Suppressor macrophage treated with lipopolysaccharide for 1 hour (primary cell): ENCODE data around the gene PI4K2B.
A peak's percentile ranks its signal among the peaks of the same experiment; 100 is the strongest.
"Not testable (repeated sequence)": the region's sequence is repeated elsewhere in the genome, so short reads cannot be mapped to it uniquely, and the experiment has no call there.

Experiments
- DNase-seq, 3 donors: peaks; one replicate each; pipeline ENCODE4 v3.0.0-alpha.2; 2020 to 2022

PI4K2B gene

GRCh38 chr4:25245181-25245580 is 11.3 kb downstream of the PI4K2B start:
- no peak for DNase-seq

GRCh38 chr4:25246680-25247611 is 13.1 kb downstream of the PI4K2B start:
- no peak for DNase-seq

- not testable (repeated sequence) for DNase-seq
Measured at GRCh38 chr4:25248875-25249274, 15.0 kb downstream of the PI4K2B start.

DNA sequence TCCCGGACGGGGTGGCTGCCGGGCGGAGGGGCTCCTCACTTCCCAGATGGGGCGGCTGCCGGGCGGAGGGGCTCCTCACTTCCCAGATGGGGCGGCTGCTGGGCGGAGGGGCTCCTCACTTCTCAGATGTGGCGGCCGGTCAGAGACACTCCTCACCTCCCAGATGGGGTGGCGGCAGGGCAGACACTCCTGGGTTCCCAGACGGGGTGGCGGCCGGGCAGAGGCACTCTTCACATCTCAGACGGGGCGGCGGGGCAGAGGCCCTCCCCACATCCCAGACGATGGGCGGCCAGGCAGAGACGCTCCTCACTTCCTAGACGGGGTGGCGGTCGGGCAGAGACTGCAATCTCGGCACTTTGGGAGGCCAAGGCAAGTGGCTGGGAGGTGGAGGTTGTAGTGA is 15.7 kb downstream of the PI4K2B start:
- not testable (repeated sequence) for DNase-seq

DNA sequence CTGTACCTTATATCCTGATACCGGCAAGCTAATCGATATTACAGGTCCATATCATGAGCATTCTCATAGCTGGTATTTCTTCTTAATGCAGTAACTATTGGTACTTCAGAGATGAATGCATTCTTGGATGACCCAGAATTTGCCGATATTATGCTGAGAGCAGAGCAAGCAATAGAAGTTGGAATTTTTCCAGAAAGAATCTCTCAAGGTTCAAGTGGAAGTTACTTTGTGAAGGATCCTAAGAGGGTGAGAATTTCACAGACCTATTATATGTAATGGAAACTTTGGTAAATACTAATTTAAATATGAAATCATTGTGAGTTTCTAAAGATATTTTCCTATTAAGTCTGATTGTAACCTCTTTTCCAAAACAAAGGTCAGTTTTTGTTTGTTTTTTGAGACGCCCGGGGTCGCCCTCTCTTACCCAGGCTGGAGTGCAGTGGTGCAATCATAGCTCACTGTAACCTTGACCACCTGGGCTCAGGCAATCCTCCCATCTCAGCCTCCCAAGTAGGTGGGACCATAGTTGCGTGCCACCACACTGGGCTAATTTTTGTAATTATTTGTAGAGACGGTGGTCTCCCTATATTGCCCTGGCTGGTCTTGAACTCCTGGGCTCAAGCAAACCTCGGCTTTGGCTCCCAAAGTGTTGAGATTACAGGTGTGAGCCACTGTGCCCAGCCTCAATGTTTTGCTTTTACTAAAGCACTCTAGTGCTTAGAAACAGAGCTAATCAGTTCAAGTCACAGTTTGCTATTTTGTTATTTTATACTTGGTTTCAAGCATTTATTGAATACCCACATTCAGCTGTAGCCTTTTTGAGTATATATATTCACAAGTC is 18.6 kb downstream of the PI4K2B start:
- DNase-seq: no peak

DNA sequence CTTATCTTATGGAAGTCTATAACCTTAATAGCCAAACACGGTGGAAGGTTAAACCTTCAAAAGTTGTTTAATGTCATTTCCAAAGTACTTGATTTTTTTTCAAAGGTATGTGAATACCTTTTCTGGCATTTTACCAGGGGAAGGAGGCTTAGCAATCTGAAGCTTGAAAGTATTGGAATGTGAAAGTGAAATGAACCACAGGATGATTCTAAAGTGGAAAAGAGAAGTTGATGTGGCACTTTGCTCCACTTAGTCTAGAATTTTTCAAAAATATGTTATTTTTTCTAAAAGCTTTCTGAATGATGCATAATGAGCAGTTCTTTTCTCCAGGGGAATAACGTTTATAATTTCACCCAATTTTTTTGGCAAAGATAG is 19.2 kb downstream of the PI4K2B start:
- peak; percentile 36 to 68 (median 65) for DNase-seq

DNA sequence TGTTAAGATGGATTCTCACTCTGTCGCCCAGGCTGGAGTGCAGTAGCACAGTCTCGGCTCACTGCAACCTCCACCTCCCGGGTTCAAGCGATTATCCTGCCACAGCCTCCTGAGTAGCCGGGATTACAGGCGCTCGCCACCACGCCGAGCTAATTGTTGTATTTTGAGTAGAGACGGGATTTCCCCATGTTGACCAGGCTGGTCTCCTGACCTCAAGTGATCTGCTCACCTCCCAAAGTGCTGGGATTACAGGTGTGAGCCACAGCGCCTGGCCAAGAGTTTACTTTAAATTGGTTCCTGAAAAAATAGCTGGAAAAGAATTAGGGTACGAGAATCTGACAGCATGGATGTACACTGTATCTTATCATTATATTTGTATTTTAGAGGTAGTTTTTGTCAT is 20.0 kb downstream of the PI4K2B start:
- DNase-seq: not testable (repeated sequence)

DNA sequence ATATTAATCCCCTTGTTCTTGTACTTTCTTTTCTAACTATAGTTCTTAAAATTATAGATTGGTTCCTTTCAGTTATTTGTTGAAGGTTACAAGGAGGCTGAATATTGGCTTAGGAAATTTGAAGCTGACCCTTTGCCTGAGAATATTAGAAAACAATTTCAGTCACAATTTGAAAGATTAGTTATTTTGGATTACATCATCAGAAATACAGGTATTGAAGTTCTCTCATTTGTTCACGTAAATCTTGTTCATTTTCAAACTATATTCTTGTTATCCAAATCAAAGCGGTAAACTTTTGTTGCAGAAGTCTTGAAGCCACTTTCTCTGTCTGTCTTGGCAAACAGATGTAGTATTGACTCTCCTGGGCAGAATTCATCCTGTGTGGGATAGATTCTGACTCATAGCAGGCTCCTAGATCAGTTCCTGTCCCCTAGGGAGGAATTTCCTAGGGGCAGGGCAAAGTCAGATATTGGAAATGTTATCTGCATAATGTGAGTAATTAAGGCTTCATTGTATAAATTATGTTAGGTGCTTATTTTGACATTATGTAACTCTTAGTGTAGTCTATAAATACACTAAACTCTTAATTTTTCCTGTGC is 25.2 kb downstream of the PI4K2B start:
- DNase-seq: peak; percentile 20 to 32 (median 26)

- no peak for DNase-seq
Measured at GRCh38 chr4:25271866-25272265, 38.0 kb downstream of the PI4K2B start.

DNA sequence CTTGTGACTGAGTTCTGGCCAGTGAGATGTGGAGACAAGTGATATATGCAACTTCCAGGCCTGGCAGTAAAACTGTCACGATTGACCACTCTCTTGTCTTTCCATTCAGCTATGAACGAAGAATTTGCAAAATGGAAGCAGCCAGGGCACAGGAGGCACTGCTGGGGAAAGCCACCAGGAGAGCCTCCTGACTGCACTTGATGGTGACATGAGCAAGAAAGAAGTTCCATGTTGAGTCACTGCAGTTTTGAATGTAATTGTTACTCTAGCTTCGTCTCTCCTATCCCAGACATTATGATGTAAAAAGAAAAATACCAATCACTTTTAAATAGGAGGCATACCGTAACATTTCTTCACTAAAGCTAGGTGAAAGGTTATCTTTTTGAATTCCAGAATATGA is 46.4 kb downstream of the PI4K2B start:
- DNase-seq: no peak

DNA sequence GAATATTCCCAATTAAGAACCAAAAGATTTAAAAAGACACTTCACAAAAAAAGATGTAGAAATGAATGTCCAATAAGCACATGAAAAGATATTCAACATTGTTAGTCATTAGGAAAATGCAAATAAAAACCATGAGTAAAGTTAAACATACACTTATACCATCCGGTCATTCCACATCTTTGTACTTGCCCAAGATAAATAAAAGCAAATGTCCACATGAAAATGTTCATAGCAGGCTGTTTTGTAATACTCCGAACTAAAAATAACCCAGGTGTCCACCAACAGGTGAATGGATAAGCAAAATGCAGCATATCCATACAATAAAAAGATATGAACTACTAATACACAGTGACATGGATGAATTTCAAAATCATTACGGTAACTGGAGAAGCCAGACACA is 50.1 kb downstream of the PI4K2B start:
- no peak for DNase-seq

GRCh38 chr4:25284466-25284865 is 50.6 kb downstream of the PI4K2B start:
- no peak for DNase-seq

- DNase-seq: no peak
Measured at GRCh38 chr4:25290490-25291067, 56.7 kb downstream of the PI4K2B start.

DNA sequence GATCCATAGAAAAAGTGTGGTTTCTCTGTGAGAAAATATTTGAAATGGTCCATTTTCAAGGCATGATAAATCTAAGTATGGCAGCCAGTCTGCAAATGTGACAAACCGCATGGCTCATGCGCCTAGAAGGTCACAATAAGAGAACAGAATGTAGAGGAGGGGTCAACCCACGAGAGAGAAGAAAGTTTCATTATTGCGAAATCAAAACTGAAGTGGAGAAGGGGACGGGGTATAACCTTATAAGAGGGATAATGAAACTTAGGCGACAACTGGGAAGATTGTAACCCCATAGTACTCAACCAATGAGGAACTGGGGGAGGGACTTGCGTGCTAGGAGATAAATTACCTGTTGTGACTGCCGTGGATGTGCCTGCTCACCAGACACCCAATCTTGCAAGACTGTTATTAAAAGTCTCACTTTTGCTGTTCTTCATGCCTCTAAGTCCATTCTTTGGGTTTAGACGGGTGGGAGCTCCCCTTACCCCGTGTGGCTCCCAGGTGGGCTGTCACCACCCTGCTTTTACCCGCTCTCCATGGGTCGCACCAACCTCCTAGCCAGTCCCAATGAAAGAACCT is 57.4 kb downstream of the PI4K2B start:
- DNase-seq: no peak

DNA sequence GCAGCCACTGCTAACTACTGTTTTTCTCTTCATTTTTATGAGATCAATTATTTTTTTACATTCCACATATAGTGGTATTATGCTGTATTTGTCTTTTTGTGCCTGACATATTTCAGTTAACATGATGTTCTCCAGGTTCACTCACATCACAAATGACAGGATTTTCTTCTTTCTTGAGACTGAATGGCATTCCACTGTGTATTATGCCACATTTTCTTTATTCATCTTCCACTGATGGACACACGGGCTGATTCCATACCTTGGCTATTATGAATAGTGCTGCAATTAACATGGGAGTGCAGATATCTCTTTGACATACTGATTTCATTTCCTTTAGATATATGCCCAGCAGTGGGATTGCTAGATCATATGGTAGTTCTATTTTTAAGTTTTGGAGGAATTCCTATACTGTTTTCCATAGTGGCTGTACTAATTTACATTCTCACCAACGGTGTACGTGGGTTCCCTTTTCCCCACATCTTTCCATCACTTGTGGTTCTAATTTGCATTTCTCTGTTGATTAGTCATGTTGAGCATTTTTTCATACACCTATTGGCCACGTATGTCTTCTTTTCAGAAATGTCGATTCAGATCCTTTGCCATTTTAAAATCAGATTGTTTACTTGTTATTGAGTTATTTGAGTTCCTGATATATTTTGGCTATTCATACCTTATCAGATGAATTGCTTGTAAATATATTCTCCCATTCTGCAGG is 63.9 kb downstream of the PI4K2B start:
- DNase-seq: no peak

DNA sequence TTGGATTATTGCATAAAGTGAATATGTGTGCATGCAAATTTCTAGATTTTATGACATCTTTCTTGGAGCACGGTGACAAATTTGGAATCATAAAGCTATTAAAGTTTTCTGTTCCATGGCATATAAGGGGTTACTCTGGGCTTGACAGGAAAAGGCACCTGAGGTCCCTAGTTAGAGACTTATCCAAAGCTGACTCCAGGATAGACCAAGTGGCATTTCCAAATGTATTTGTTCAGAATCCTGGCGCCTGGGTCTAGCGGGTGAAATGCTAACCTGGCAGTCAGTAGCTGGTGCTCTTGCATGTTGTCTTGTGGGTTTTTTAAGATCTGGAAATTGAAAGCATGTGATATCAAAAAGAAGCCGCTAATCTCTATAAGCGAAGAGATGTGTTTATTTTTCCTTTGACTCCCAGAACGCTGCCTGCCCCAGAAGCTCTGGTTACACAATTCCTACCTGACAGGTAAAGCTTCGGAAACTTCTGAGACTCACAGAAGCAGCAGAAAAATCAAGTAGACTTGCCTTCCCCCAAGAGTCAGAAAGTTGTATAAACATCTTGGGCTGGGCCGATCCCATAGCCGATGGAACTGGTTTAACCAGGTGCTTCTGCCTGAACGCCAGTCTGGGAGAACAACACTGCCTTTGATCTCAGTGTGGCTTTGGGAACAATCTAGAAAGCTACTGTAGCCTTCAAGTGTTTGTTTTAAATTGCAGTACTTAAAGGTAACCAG is 65.8 kb downstream of the PI4K2B start:
- DNase-seq: no peak

DNA sequence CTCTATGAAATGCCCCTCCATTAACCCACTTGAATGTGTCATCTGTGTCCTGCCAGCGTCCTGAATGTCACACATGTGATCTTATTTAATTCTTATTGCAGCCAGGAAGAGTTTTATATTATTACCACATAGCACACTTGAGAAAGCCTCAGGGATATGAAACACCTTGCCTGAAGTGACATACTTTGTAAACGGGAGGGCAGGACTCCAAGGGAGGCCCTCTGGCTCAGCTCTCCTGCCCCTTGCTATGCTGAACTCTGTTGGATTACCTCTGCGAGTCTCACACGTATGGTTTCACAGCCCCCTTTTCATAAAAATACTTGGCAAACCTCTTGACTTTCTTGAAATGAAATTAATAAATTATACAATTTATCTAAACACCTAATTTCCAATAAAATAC is 67.6 kb downstream of the PI4K2B start:
- no peak for DNase-seq

- no peak for DNase-seq
Measured at GRCh38 chr4:25302626-25303025, 68.8 kb downstream of the PI4K2B start.

GRCh38 chr4:25303578-25303977 is 69.7 kb downstream of the PI4K2B start:
- no peak for DNase-seq

- no peak for DNase-seq
Measured at GRCh38 chr4:25306518-25307057, 72.8 kb downstream of the PI4K2B start.

- DNase-seq: no peak
Measured at GRCh38 chr4:25307596-25307995, 73.8 kb downstream of the PI4K2B start.
